Omental fat pad (tissue), 4 donors: ENCODE measurements around the gene TRIO. TPM values are rescaled to one million over a fixed set of nuclear protein-coding genes. Genes with fewer than 3 reads are reported as not detected.

Source experiments
- ATAC-seq: fragments of 150-250 bp; one replicate; pipeline ENCODE4 v1.9.1; 2016; ENCODE audit warnings: mild to moderate bottlenecking, moderate library complexity; ENCODE audit not compliant: low FRiP score
- DNase-seq: peaks from one replicate; pipeline ENCODE4 v3.0.0-alpha.2; 2019; ENCODE audit warnings: low spot score
- CTCF ChIP-seq, 3 donors: fragments of 450-650 bp; IDR thresholded peaks; one replicate each; pipeline ENCODE4 v1.5.1; 2016 to 2017; ENCODE audit warnings: antibody characterized with exemption in 3 of 3, mild to moderate bottlenecking in 3 of 3, moderate library complexity in 2 of 3
- total RNA-seq, 4 donors: library from RNA; depleted of rRNA; stranded (reverse); fragments of >200 nt; gene quantifications; one replicate each; pipeline ENCODE4 v1.1.0, GENCODE V29; 2016

TRIO gene
- total RNA-seq, 4 donors from 2014 or later: 125 to 370 (median 193) TPM

- DNase-seq (no peak), ATAC-seq (no peak)
- TF ChIP-seq CTCF (IDR thresholded peaks at IDR 0.05): no peak
Observed at GRCh38 chr5:14373685-14374084, 230.5 kb downstream of the TRIO start.

- DNase-seq (no peak), ATAC-seq (no peak)
Observed at GRCh38 chr5:14374100-14374499, 231.0 kb downstream of the TRIO start.

GRCh38 chr5:14376789-14377188 lies 233.6 kb downstream of the TRIO start:
- ATAC-seq: no peak
- no peak for DNase-seq
- no peak for TF ChIP-seq CTCF (IDR thresholded peaks at IDR 0.05)

More at GRCh38 chr5:14374100-14374499, 231.0 kb downstream of the TRIO start:
- TF ChIP-seq CTCF (IDR thresholded peaks at IDR 0.05): no peak

GRCh38 chr5:14379739-14380497 lies 236.8 kb downstream of the TRIO start:
- ATAC-seq (no peak), DNase-seq (no peak)

GRCh38 chr5:14380712-14381111 lies 237.6 kb downstream of the TRIO start:
- ATAC-seq: no peak
- no peak for TF ChIP-seq CTCF (IDR thresholded peaks at IDR 0.05)
- no peak for DNase-seq

More at GRCh38 chr5:14379739-14380497, 236.8 kb downstream of the TRIO start:
- no peak for TF ChIP-seq CTCF (IDR thresholded peaks at IDR 0.05)

GRCh38 chr5:14382640-14383039 lies 239.5 kb downstream of the TRIO start:
- DNase-seq (no peak), ATAC-seq (no peak)
- no peak for TF ChIP-seq CTCF (IDR thresholded peaks at IDR 0.05)

- no peak for TF ChIP-seq CTCF (IDR thresholded peaks at IDR 0.05)
- ATAC-seq (no peak), DNase-seq (no peak)
Observed at GRCh38 chr5:14383923-14384322, 240.8 kb downstream of the TRIO start.
